ENCODE measurements around the gene RFX4.

Gene RFX4

GRCh38 chr12:106692896-106693820, 110.4 kb downstream of the RFX4 start:
- no peak overlapping the region for H3K4me3 ChIP-seq (ENCODE audit: low read length, poor library complexity, severe bottlenecking)
- H4K20me1 ChIP-seq (ENCODE audit: insufficient read depth, low read length, poor library complexity, severe bottlenecking) = no peaks in the 10 kb centered on the region
- H3K4me1 ChIP-seq (ENCODE audit: insufficient read depth, low read length, poor library complexity, severe bottlenecking) = no peaks in the 10 kb centered on the region
- H2AFZ ChIP-seq (ENCODE audit: low read length) = no peak overlapping the region
- H3K9me2 ChIP-seq (replicated peaks; ENCODE audit: low read depth, low read length) = no peaks in the 10 kb centered on the region
- H3F3A ChIP-seq (ENCODE audit: low read depth) = no peaks in the 10 kb centered on the region
- no peaks in the 10 kb centered on the region for H3K79me2 ChIP-seq (ENCODE audit: insufficient read depth, low read length)
- H3K27me3 ChIP-seq (ENCODE audit: insufficient read depth, low read length, poor library complexity, severe bottlenecking) = no peaks in the 10 kb centered on the region
- no peaks in the 10 kb centered on the region for H3K36me3 ChIP-seq (ENCODE audit: insufficient read depth, low read length)
- no peak overlapping the region for H3K9ac ChIP-seq (ENCODE audit: low read depth, low read length, poor library complexity, severe bottlenecking)
- no peak overlapping the region for H3K4me2 ChIP-seq (ENCODE audit: low read depth, low read length, poor library complexity, severe bottlenecking)
- TF ChIP-seq CTCF (conservative IDR thresholded peaks at IDR 0.05; ENCODE audit: low read length) = no peak
- no peak for TF ChIP-seq EZH2phosphoT487 (IDR thresholded peaks at IDR 0.05; ENCODE audit: borderline replicate concordance)
- H3K9me3 ChIP-seq (ENCODE audit: insufficient read depth, low read depth, low read length) = no peaks in the 10 kb centered on the region

- TF ChIP-seq CTCF (conservative IDR thresholded peaks at IDR 0.05; ENCODE audit: low read length) (no peak), EZH2phosphoT487 (IDR thresholded peaks at IDR 0.05; ENCODE audit: borderline replicate concordance) (no peak)
- Histone ChIP-seq H3K9ac (ENCODE audit: low read depth, low read length, poor library complexity, severe bottlenecking) (no peak overlapping the region), H4K20me1 (ENCODE audit: insufficient read depth, low read length, poor library complexity, severe bottlenecking) (no peaks in the 10 kb centered on the region), H3K4me3 (ENCODE audit: low read length, poor library complexity, severe bottlenecking) (no peak overlapping the region), H3K27me3 (ENCODE audit: insufficient read depth, low read length, poor library complexity, severe bottlenecking) (no peaks in the 10 kb centered on the region), H3F3A (ENCODE audit: low read depth) (no peaks in the 10 kb centered on the region), H3K9me2 (replicated peaks; ENCODE audit: low read depth, low read length) (no peaks in the 10 kb centered on the region), H2AFZ (ENCODE audit: low read length) (no peak overlapping the region), H3K4me1 (ENCODE audit: insufficient read depth, low read length, poor library complexity, severe bottlenecking) (no peaks in the 10 kb centered on the region), H3K4me2 (ENCODE audit: low read depth, low read length, poor library complexity, severe bottlenecking) (no peak overlapping the region), H3K36me3 (ENCODE audit: insufficient read depth, low read length) (no peaks in the 10 kb centered on the region), H3K79me2 (ENCODE audit: insufficient read depth, low read length) (no peaks in the 10 kb centered on the region), H3K9me3 (ENCODE audit: insufficient read depth, low read depth, low read length) (0 out of 2 replicates have a peak, but pooled peaks cover 2% of the 10 kb centered on the region)
Observed at GRCh38 chr12:106696071-106696470, 113.3 kb downstream of the RFX4 start.

- no peaks in the 10 kb centered on the region for H3K27me3 ChIP-seq (ENCODE audit: insufficient read depth, low read length, poor library complexity, severe bottlenecking)
- H3K4me2 ChIP-seq (ENCODE audit: low read depth, low read length, poor library complexity, severe bottlenecking) = no peak overlapping the region
- H3K4me3 ChIP-seq (ENCODE audit: low read length, poor library complexity, severe bottlenecking) = no peak overlapping the region
- H4K20me1 ChIP-seq (ENCODE audit: insufficient read depth, low read length, poor library complexity, severe bottlenecking) = no peaks in the 10 kb centered on the region
- H3K36me3 ChIP-seq (ENCODE audit: insufficient read depth, low read length) = no peaks in the 10 kb centered on the region
- H3F3A ChIP-seq (ENCODE audit: low read depth) = no peaks in the 10 kb centered on the region
- no peak overlapping the region for H3K9ac ChIP-seq (ENCODE audit: low read depth, low read length, poor library complexity, severe bottlenecking)
- no peak overlapping the region for H2AFZ ChIP-seq (ENCODE audit: low read length)
- TF ChIP-seq CTCF (conservative IDR thresholded peaks at IDR 0.05; ENCODE audit: low read length) = no peak
- TF ChIP-seq EZH2phosphoT487 (IDR thresholded peaks at IDR 0.05; ENCODE audit: borderline replicate concordance) = no peak
- H3K4me1 ChIP-seq (ENCODE audit: insufficient read depth, low read length, poor library complexity, severe bottlenecking) = no peaks in the 10 kb centered on the region
- no peaks in the 10 kb centered on the region for H3K79me2 ChIP-seq (ENCODE audit: insufficient read depth, low read length)
- no peaks in the 10 kb centered on the region for H3K9me2 ChIP-seq (replicated peaks; ENCODE audit: low read depth, low read length)
- peaks cover 9% of the 10 kb centered on the region; the same call in 1 of the 2 replicates for H3K9me3 ChIP-seq (ENCODE audit: insufficient read depth, low read depth, low read length)
Observed at GRCh38 chr12:106696681-106697417, 114.0 kb downstream of the RFX4 start.

Measured in Loucy (cell line).